ENCODE measurements around the gene THBS2.

GRCh38 chr6:169289257-169289618 lies 35.6 kb upstream of the THBS2 start:
- TF ChIP-seq EZH2 (IDR thresholded peaks at IDR 0.05; ENCODE audit: low read depth), result no peak
- TF ChIP-seq CTCF (conservative IDR thresholded peaks at IDR 0.05), result no peak
